Sigmoid colon (tissue), 4 donors: ENCODE results near the gene SERPINB6.

Source experiments
- EP300 ChIP-seq, 4 donors: sonication (generic); formaldehyde crosslinking; IDR thresholded peaks; one replicate each; pipeline ENCODE4 v1.6.1; 2017; ENCODE audit warnings: antibody characterized with exemption in 4 of 4
- POLR2A ChIP-seq, 2 donors: fragments of 450-650 bp; IDR thresholded peaks; one replicate each; pipeline ENCODE4 v1.6.1; 2016; ENCODE audit warnings: antibody characterized with exemption in 2 of 2, mild to moderate bottlenecking in 2 of 2, moderate library complexity in 2 of 2
- POLR2AphosphoS5 ChIP-seq, 4 donors: sonication (generic); formaldehyde crosslinking; IDR thresholded peaks; one replicate each; pipeline ENCODE4 v1.6.1; 2017; ENCODE audit warnings: antibody characterized with exemption in 4 of 4
- TF ChIP-seq, protein P1 (sequence below), 4 experiments: fragments of 450-650 bp in 3 of 4; fragments of 200-600 bp in 1 of 4; IDR thresholded peaks; one replicate each; pipeline ENCODE4 v1.5.1; 2016 to 2019; ENCODE audit warnings: antibody characterized with exemption in 4 of 4, mild to moderate bottlenecking in 3 of 4, moderate library complexity in 2 of 4

GRCh38 chr6:2919401-2919800 lies 52.0 kb downstream of the SERPINB6 start:
- TF ChIP-seq POLR2AphosphoS5 (IDR thresholded peaks at IDR 0.05) (no peak), POLR2A (IDR thresholded peaks at IDR 0.05) (no peak), EP300 (IDR thresholded peaks at IDR 0.05) (no peak)
- TF ChIP-seq, protein P1, sequence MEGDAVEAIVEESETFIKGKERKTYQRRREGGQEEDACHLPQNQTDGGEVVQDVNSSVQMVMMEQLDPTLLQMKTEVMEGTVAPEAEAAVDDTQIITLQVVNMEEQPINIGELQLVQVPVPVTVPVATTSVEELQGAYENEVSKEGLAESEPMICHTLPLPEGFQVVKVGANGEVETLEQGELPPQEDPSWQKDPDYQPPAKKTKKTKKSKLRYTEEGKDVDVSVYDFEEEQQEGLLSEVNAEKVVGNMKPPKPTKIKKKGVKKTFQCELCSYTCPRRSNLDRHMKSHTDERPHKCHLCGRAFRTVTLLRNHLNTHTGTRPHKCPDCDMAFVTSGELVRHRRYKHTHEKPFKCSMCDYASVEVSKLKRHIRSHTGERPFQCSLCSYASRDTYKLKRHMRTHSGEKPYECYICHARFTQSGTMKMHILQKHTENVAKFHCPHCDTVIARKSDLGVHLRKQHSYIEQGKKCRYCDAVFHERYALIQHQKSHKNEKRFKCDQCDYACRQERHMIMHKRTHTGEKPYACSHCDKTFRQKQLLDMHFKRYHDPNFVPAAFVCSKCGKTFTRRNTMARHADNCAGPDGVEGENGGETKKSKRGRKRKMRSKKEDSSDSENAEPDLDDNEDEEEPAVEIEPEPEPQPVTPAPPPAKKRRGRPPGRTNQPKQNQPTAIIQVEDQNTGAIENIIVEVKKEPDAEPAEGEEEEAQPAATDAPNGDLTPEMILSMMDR (IDR thresholded peaks at IDR 0.05): no peak
